HT-29 (cell line): ENCODE measurements around the gene SMAD4. TPM values are rescaled to one million over a fixed set of nuclear protein-coding genes. Genes with fewer than 3 reads are reported as not detected.
"Not testable (repeated sequence)": the region's sequence is repeated elsewhere in the genome, so short reads cannot be mapped to it uniquely, and the experiment has no call there.

Experiments
- DNase-seq: peaks from one replicate; pipeline ENCODE4 v3.0.0-alpha.2; 2015; ENCODE audit warnings: low spot score
- total RNA-seq: library from RNA; depleted of rRNA; stranded (reverse); fragments of >200 nt; shearing (Covaris generic); gene quantifications from 2 replicates; pipeline ENCODE4 v1.2.3, GENCODE V29; 2014; rRNA removed

Gene SMAD4
- total RNA-seq, 1 experiment from 2014 or later: 6.7 TPM

DNA sequence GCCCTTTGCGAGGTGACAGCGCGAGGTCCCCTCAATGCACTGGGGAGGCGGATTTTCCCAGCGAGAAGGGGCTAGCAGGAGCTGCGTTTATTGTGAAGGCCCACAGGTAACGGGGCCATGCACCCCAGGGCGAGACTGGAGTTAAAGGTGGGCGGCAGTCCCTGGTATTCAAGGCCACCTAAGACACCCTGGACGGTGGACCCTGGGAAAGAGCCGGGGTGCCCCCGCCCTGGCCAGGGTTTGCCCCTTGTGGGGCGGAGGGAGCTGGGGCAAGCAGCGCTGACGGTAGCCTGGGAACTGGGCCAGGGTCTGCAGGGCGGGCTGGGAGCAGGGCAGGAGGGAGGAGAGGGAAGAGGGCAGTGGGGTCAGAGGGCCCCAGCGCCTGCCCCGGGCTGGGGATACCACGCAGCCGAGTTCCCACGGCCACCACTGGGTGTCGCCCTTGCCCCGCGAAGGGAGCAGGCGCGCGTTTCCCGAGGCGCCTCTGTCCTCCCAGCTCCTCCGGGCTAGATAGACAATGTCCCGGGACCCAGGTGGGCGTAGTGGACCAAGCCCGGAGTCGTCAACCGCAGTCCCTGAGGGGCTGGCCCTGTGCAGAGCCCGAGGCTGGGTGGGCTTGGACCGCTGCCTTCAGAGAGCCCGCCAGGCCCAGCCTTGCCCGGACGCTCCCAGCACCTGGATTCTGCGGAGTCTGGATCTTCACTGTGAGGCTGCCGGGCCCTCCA, 80.2 kb downstream of the SMAD4 start:
- DNase-seq: peak; percentile 26

DNA sequence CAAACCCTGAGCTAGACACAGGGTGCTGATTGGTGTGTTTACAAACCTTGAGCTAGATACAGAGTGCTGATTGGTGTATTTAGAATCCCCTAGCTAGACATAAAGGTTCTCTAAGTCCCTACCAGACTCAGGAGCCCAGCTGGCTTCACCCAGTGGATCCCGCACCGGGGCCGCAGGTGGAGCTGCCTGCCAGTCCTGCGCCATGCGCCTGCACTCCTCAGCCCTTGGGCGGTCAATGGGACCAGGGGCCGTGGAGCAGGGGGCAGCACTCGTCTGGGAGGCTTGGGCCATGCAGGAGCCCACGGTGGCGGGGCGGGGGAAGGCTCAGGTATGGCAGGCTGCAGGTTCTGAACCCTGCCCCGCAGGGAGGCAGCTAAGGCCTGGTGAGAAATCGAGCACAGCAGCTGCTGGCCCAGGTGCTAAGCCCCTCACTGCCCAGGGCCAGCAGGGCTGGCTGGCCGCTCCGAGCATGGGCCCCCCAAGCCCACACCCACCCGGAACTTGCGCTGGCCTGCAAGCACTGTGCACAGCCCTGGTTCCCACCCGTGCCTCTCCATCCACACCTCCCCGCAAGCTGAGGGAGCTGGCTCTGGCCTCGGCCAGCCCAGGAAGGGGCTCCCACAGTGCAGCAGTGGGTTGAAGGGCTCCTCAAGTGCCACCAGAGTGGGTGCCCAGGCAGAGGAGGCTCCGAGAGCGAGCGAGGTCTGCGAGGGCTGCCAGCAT, 81.8 kb downstream of the SMAD4 start:
- DNase-seq: not testable (repeated sequence)

DNA sequence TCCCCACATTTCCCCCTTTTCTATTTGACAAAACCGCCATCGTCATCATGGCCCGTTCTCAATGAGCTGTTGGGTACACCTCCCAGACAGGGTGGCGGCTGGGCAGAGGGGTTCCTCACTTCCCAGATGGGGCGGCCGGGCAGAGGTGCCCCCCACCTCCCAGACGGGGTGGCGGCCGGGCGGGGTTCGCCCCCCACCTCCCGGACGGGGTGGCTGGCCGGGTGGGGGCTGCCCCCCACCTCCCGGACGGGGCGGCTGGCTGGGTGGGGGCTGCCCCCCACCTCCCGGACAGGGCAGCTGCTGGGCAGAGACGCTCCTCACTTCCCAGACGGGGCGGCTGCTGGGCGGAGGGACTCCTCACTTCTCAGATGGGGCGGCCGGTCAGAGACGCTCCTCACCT, 87.0 kb downstream of the SMAD4 start:
- not testable (repeated sequence) for DNase-seq

DNA sequence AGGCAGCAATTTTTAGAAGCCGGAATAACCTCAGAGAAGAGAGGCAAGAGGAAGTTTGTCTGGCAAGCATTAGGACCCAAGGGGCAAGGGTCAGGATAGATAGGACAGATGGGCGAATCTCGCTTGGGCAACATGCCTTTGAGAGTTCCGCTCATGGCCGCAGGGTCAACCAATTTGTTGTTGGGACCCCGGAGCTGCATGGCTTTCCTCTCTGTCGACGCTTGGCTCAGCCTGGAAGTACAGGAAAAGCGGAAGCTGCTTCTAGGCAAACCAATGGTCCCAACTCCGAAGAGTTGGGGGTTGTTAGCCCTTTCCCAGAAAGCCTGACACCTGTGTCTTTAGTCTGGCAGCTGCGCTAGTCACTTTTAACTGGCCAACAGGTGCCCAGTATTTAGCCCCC, 89.5 kb downstream of the SMAD4 start:
- not testable (repeated sequence) for DNase-seq

DNA sequence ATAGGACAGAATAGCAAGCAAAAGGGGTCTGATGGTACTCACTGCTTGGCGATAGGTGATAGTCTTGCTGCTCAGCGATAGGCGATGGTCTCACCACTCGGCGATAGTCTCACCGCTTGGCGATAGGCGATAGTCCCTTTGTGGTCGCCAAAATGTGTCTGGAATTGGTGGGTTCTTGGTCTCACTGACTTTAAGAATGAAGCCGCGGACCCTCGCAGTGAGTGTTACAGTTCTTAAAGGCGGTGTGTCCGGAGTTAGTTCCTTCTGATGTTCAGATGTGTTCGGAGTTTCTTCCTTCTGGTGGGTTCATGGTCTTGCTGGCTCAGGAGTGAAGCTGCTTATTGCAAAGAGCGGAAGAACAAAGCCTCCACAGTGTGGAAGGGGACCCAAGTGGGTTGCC, 90.0 kb downstream of the SMAD4 start:
- not testable (repeated sequence) for DNase-seq

DNA sequence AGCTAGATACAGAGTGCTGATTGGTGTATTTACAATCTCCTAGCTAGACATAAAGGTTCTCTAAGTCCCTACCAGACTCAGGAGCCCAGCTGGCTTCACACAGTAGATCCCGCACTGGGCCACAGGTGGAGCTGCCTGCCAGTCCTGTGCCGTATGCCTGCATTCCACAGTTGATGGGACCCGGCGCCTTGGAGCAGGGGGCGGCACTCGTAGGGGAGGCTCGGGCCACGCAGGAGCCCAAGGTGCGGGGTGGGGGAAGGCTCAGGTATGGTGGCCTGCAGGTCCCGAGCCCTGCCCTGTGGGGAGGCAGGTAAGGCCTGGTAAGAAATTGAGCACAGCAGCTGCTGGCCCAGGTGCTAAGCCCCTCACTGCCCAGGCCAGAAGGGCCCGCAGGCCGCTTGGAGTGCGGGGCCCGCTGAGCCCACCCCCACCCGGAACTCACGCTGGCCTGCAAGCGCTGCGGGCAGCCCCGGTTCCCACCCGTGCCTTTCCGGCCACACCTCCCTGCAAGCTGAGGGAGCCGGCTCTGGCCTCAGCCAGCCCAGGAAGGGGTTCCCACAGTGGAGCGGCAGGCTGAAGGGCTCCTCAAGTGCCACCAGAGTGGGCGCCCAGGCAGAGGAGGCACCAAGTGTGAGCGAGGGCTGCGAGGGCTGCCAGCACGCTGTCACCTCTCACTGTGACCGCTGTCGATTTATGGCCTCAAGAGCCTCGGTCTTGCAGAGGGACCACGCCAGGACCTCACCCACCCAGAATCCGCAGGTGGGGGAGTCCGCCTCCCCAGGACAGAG, 91.0 kb downstream of the SMAD4 start:
- DNase-seq: no peak

DNA sequence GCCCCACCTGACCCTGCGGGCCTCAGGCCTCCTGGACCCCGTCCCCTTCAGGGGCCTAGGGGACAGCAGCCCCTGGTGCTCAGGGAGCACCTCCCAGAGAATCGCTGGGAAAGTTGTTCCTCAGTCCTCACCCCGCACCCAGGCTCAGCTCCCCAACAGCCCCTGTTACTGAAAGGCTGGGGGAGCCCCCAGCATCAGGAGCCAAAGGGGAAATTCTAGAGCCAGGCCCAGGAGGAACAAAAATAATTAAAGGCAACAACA, 91.5 kb downstream of the SMAD4 start:
- no peak for DNase-seq

DNA sequence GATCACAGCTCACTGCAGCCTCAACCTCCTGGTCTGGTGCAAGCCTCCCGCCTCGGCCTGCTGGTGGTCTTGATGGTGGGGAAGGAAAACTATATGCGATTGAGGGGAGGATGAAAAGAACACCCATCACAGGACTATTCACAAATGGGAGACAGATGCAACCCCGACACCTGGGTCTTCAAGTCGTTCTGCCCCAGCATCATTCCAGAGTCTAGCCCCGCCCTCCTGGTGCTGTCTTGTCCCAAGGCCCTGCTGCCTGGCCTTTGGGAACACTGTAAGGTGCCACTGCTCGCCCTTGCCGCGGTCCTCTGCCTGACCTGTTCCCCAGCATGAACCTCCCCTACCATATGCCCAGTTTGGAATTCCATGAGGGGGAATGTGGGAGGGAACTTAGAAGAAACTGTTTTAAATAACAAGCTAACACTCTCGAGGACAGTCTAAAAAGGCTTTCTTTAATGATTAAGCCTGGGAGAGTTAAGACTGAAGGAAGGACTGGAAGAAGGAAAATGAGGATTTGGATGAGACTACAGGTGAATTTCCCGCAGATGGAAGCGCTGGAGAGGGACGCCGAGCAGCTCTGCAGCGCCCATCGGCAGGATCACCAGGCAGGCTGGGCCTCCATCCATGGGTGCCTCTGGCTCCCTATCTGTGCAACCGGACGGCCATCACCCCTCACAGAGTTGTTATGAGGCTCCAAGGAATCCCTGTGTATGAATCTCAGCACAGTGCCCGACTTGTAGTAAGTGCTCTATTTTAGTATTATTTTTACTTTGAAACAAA, 92.4 kb downstream of the SMAD4 start:
- DNase-seq: no peak

DNA sequence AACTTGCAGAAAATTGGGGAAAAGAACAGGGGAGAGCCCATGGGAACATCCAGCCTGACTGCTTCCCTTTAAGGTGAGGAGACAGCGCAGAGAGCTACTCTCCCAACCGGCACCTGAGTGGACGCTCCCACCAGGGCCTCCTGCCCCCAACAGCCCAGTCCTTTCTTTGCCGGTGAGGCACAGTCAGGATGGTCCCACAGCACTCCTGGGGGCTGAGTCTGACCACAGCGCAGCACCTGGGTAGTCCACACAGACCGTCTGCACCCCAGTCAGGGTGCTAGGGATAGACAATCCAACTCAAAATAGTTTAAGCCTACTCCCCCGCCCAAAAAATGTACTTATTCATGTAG, 93.0 kb downstream of the SMAD4 start:
- DNase-seq: no peak

DNA sequence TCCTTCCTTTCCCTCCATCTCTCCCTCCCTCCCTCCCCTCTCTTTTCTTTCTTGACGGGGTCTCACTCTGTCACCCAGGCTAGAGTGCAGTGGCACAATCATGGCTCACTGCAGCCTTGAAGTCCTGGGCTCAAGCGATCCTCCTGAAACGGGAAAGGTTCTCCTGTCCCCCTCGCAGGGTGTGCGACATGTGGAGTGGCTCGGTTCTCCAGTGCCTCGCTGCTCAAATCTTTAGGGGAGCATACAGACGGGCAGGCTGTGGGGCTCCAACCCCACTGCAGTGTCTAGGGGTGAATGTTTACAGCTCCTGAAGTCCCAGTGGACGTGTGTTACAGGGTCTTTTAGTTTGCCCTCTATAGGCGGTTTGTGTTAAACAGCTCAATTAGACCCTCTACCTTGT, 93.5 kb downstream of the SMAD4 start:
- no peak for DNase-seq

DNA sequence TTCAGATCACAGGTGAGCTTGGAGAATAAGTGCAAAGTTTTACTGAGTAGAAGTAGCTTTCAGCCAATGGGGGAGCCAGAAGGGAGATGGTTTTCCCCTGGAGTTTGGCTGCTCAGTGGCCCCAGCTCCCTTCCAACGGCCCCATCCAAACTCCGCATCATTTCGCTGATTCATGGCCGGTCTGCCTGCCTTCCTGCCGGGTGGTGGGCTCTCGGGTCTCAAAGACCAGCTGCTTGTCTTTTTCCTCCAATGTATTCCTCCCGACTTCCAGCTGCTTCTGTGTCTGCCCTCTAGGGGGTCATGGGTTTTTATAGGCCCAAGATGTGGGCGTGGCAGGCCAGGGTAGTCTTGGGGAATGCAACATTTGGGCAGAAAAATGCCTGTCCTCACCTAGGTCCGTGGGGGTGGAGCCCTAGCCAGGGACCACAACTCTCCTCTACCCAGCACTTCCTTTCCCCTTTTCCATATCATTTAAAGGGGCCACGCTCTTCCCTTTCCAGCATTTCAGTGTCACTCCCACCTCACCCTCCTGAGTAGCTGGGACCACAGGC, 94.0 kb downstream of the SMAD4 start:
- DNase-seq: no peak

DNA sequence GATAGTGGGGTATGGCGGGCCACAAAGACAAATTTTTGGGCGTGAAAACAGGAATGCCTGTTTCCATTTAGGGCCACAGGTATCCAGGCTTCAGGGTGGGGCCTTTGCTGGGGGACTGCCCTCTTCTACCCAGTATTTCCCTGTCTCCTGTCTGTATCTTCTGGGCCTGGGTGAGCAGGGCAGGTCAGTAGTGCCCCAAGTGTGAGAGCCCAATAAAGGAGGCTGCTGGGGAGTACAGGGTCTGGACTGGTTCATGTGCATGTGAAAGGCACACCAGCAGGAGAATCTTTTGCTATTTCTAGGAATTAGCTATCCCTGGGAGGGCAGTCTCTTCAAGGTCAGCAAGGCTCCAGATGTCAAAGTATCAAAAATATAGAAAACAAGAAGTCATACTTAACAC, 96.0 kb downstream of the SMAD4 start:
- no peak for DNase-seq

DNA sequence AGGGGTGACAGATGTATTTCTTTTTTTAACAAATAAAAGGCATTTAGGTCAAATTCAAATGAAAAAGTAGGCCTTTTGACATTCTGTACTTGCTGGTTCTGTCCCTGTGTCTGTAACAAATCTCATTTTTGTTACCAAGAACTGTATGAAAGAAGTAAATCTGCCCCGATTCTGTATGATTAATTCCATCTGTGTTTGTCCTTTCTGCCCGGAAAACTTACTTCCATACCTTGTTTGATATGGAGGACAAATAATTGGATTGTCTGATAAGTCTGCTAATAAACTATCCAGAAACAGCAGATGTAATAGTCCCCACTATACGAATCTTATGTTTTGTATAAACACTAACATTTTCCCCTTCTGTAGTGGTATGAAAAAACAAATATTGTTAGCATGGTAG, 97.7 kb downstream of the SMAD4 start:
- no peak for DNase-seq

DNA sequence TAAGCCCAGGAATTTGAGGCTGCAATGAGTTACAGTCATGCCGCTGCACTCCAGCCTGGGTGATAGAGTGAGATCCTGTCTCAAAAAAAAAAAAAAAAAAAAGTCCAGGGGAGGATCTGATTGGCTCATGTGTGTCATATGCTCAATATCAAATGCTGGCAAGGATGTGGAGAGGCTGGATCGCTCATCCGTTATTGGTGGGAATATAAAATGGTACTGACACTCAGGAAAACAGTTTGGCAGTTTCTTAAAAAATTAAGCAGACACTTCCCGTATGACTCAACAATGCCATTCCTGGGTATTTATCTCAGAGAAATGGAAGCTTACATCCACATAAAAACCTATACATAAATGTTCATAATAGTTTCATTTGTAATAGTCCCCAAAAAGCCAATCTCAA, 98.5 kb downstream of the SMAD4 start:
- DNase-seq: no peak

DNA sequence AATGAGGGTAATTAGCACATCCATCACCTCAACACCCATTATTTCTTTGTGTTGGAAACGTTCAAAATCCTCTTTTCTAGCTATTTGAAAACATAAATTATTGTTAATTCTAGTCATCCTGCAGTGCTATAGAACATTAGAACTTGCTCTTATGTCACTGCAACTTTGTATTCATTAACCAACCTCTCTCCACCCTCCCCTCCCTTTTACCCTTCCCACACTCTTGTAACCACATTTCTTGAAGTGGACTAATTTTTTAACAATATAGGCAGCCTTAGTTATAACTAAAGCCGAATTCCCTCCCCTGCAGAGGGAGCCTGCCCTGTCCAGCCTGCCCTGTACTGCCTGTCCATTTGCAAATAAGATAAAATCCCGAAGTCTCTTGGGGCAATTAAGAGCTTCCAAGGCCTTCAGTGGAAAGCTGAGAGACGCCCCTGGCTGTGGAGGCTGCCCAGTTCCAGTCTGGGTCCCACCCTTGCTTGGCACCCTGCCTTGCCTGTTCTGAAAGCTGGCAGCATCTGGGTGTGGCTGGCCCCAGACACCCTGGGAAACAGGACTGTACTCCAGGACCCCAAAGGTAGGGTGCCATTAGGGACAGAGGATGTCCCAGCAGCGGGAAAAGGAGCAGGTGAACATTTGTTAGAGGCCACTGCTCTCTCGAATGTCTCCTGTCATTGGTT, 102.4 kb downstream of the SMAD4 start:
- no peak for DNase-seq

DNA sequence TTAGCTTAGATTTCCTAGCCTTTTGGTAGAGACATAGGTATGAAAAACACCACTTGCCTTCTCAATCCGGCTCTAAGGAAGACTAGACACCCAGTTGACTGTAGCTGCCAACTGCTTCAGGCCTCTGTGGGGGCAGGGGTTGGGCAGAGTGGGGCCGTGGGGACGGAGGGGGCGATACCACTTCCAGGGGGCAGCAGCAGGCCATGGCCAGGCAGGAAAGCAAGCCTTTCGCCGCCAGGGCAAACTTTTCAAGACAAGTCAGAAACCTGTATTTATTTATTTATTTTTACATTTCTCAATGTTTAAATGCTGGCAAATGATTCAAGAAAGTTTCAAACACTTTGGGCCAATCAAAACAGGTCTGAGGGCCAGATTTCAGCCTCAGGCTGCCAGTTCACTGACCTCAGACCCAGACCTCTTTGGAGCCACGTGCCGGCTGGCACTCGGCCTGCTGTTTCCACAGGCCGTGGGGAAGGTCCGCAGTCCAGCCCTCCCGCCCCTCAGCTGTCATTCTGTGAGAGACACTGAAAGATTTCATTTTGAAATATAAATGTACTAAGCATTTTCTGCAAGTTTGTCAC, 103.7 kb downstream of the SMAD4 start:
- DNase-seq: no peak

Other genes with a start within 250 kb of the SMAD4 start
- not detected in 2 replicates for gene MRO, start 210.2 kb upstream of the SMAD4 start, total RNA-seq
- gene ME2, start 151.1 kb upstream of the SMAD4 start, total RNA-seq: 23.4 and 28.9 TPM in 2 replicates
- gene ELAC1, start 62.2 kb upstream of the SMAD4 start, total RNA-seq: 1.7 and 2.4 TPM in 2 replicates
- gene MEX3C, start 167.5 kb downstream of the SMAD4 start, total RNA-seq: 28.5 and 38.3 TPM in 2 replicates